Measurements from ENCODE around the gene SHH. TPM values are rescaled to one million over a fixed set of nuclear protein-coding genes. Genes with fewer than 3 reads are reported as not detected.

SHH gene
- total and polyA plus RNA-seq, 2 of the 4 experiments (the other 2 are of a cell fraction), result under 0.01 to 0.03 TPM

DNA sequence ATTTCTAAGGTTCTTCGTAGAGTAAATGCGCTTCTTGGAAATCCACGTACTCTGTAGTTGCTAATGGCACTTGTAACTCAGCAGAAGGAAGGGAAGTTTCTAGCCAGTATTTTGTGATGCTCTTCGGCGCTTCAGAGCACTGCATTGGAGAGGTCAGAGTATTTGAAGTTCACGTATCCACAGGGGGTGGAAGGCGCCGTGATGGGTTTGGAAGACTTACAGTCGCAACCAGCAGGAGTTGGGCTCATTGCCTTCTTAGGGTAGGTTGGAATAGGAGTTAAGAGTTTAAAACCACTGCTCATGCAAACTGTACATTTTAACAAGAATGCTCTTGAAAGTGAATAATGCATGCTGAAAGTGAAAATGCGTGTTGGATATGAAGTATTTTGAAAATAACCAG, 49.1 kb downstream of the SHH start:
- Histone ChIP-seq H2BK5ac (ENCODE audit: low read depth, low read length, poor library complexity, severe bottlenecking) (no peak overlapping the region), H3K4me2 (ENCODE audit: low read depth, low read length) (no peak overlapping the region), H4K20me1 (ENCODE audit: insufficient read depth, low read length) (peaks cover 39% of the 10 kb centered on the region), H2BK15ac (ENCODE audit: low read depth, low read length) (no peak overlapping the region), H2AK5ac (ENCODE audit: low read depth, low read length) (no peak overlapping the region), H3K56ac (ENCODE audit: extremely low read depth, insufficient read depth, low read length) (no peak overlapping the region), H3K18ac (ENCODE audit: low read depth, low read length) (no peak overlapping the region), H3K9me3 (ENCODE audit: control insufficient read depth, insufficient read depth, low read length) (no peaks in the 10 kb centered on the region), H2BK20ac (ENCODE audit: low read depth, low read length) (no peak overlapping the region), H3K14ac (replicated peaks; ENCODE audit: low read depth, low read length) (no peak overlapping the region), H3K23ac (ENCODE audit: low read depth, low read length) (no peak overlapping the region), H3K4ac (ENCODE audit: low read depth, low read length) (no peak overlapping the region), H3K9me1 (ENCODE audit: insufficient read depth, low read length) (peaks cover 8% of the 10 kb centered on the region; the same call in 1 of the 2 replicates), H3K4me3 (ENCODE audit: insufficient read depth, low read depth, low read length) (no peak overlapping the region), H3K4me1 (ENCODE audit: control insufficient read depth, insufficient read depth, low read length) (peaks cover 2% of the 10 kb centered on the region; the same call in 1 of the 2 replicates), H2AFZ (replicated peaks; ENCODE audit: low read length, poor library complexity) (no peak overlapping the region), H3K36me3 (ENCODE audit: control insufficient read depth, insufficient read depth, low read length) (peaks cover 37% of the 10 kb centered on the region), H4K8ac (ENCODE audit: low read depth in 2 of 2, low read length in 2 of 2) (no peak overlapping the region), H2BK120ac (ENCODE audit: low read depth, low read length) (no peak overlapping the region), H3K79me1 (ENCODE audit: low read depth in 1 of 2, low read length in 2 of 2) (peaks cover 29 to 62% of the 10 kb centered on the region in 2 experiments), H3K27me3 (ENCODE audit: control insufficient read depth, insufficient read depth, low read length) (no peaks in the 10 kb centered on the region), H4K5ac (ENCODE audit: low read depth, low read length) (no peak overlapping the region), H3K9ac (ENCODE audit: low read depth, low read length) (no peak overlapping the region), H2AK9ac (replicated peaks; ENCODE audit: low read depth, low read length, poor library complexity) (no peak overlapping the region), H4K91ac (ENCODE audit: insufficient read depth, low read depth, low read length) (no peak overlapping the region), H3K27ac (ENCODE audit: insufficient read depth, low read length) (no peak overlapping the region)
- intact Hi-C loops (cut with micrococcal nuclease), result no loop called here
- DNase-seq, result no peak
- ChIA-PET CTCF (no interaction called here), POLR2A (ENCODE audit: unreplicated experiment) (no interaction called here)
- in situ Hi-C loops (cut with MboI; ENCODE audit: low sequenced_read_pairs), result loop anchor here (25.0 kb wide), 1 partner anchor 376 kb away; no protein-coding TSS in a partner anchor
- dilution Hi-C loops (cut with HindIII; ENCODE audit: low sequenced_read_pairs, unreplicated experiment), result no loop called here
- BruUV-seq (replicated peaks), result no TSS peak
- TF ChIP-seq, protein P1, sequence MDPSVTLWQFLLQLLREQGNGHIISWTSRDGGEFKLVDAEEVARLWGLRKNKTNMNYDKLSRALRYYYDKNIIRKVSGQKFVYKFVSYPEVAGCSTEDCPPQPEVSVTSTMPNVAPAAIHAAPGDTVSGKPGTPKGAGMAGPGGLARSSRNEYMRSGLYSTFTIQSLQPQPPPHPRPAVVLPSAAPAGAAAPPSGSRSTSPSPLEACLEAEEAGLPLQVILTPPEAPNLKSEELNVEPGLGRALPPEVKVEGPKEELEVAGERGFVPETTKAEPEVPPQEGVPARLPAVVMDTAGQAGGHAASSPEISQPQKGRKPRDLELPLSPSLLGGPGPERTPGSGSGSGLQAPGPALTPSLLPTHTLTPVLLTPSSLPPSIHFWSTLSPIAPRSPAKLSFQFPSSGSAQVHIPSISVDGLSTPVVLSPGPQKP (IDR thresholded peaks at IDR 0.05; ENCODE audit: borderline replicate concordance, low read depth, low read length), result no peak
- no peak for TF ChIP-seq RAD21 (IDR thresholded peaks at IDR 0.05; ENCODE audit: low read length)
- no peak for TF ChIP-seq BHLHE40 (IDR thresholded peaks at IDR 0.05; ENCODE audit: low read depth, low read length)
- no peak for TF ChIP-seq RFX5 (IDR thresholded peaks at IDR 0.05; ENCODE audit: low read depth, low read length)
- TF ChIP-seq, protein P2, sequence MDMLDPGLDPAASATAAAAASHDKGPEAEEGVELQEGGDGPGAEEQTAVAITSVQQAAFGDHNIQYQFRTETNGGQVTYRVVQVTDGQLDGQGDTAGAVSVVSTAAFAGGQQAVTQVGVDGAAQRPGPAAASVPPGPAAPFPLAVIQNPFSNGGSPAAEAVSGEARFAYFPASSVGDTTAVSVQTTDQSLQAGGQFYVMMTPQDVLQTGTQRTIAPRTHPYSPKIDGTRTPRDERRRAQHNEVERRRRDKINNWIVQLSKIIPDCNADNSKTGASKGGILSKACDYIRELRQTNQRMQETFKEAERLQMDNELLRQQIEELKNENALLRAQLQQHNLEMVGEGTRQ (IDR thresholded peaks at IDR 0.05; ENCODE audit: low read depth, low read length), result no peak
- no peak for TF ChIP-seq SMC3 (IDR thresholded peaks at IDR 0.05; ENCODE audit: low read depth, low read length)
- no peak for TF ChIP-seq MAZ (IDR thresholded peaks at IDR 0.05; ENCODE audit: borderline replicate concordance, low read depth, low read length)
- no peak for TF ChIP-seq POLR2A (IDR thresholded peaks at IDR 0.05; ENCODE audit: low read depth, low read length)
- WGBS, 2 experiments (ENCODE audit: extremely low coverage in 2 of 2, insufficient read length in 1 of 2), result 93% methylated on average over 3 of the region's 10 CpGs; no CpG with 5 or more reads in 1 of the 2 experiments
- ATAC-seq (ENCODE audit: low read depth), result no peak
